SK-N-MC (cell line): Measurements from ENCODE around the gene ZDHHC3.

Experiments used
- EZH2 ChIP-seq: fragments of 200-600 bp; sonication (generic); IDR thresholded peaks from one replicate; pipeline ENCODE4 v1.6.1; 2017; ENCODE audit warnings: antibody characterized with exemption
- POLR2AphosphoS5 ChIP-seq: IDR thresholded peaks from 2 replicates; pipeline ENCODE4 v1.6.1; 2012; ENCODE audit warnings: mild to moderate bottlenecking, low read depth, low read length, borderline replicate concordance

- TF ChIP-seq EZH2: no peak
- TF ChIP-seq POLR2AphosphoS5: no peak
These were observed 32.1 kb upstream of the ZDHHC3 start for GRCh38 chr3:45008117-45008516.
